ENCODE results near the gene CNTN3. TPM values are rescaled to one million over a fixed set of nuclear protein-coding genes. Genes with fewer than 3 reads are reported as not detected.

CNTN3 gene
- total RNA-seq, 1 experiment from 2014 or later = 2.6 TPM

DNA sequence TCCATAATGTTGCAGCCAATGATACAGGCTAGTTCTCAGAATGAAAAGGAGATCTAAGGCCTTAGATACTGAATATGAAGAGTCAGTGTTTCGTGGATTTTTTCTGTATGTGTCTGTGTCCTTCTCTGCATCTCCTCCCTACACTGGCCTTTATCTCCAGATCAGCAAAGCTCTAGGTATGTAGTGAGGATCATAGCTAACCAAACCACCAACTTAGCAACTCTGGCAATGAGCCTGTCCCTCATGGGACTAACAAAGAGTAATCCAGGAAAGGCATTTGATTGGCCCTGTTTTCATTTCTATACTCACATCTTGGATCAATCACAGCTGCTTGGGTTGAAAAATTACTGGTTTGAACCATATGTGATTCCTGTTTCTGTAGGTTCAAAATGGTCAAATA lies 18.6 kb upstream of the CNTN3 start:
- no TSS peak for BruUV-seq (replicated peaks)
- H3K4me3 Mint-ChIP-seq (ENCODE audit: unreplicated experiment) = no peak overlapping the region

DNA sequence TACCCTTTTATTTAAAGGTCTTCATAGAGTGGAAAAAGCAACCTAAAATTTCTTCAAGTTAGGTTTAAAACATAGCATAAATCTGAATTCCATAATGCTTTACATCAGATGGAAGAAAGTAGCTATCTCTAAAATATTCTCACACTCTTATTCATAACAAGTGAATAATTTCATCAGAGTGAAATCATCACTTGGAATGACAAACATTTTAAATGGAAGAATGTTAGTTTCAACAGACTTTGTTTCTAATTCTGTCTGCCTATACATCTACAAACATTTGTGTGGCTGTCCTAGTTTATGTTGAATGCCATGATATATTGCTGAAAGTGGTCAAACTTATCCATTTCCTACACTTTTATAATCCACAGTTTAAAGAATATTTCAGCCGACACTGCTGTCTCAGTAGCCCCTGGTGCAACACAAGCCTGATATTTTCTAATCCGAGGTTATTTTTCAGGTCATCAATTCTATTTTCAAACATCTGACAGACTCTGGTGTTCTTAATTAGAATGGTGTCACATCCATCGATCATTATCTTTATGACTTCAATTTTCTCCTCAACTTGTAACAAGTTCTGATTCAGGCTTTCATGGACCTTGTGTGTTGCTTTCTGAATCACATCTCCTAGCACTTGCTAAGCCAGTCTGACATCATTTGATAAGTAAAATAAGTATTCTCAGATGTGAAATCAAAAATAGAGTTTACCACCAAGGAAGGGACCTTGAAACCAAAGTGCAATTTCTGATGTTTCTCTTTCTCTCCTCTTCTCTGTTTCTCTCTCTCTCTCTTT lies 17.1 kb upstream of the CNTN3 start:
- no peak overlapping the region for H3K4me3 Mint-ChIP-seq (ENCODE audit: unreplicated experiment)
- POLR2A ChIA-PET = no interaction called here
- intact Hi-C loops (cut with micrococcal nuclease) = loop anchor here (2.0 to 10.0 kb wide), 4 partner anchors 253 to 763 kb away; no protein-coding TSS in a partner anchor
- CTCF ChIA-PET = no interaction called here
- H3K27ac Mint-ChIP-seq (ENCODE audit: low read depth, unreplicated experiment) = no peak overlapping the region
- peaks cover 8% of the 10 kb centered on the region for H3K9me3 Mint-ChIP-seq (ENCODE audit: unreplicated experiment)
- TF ChIP-seq, protein P1, sequence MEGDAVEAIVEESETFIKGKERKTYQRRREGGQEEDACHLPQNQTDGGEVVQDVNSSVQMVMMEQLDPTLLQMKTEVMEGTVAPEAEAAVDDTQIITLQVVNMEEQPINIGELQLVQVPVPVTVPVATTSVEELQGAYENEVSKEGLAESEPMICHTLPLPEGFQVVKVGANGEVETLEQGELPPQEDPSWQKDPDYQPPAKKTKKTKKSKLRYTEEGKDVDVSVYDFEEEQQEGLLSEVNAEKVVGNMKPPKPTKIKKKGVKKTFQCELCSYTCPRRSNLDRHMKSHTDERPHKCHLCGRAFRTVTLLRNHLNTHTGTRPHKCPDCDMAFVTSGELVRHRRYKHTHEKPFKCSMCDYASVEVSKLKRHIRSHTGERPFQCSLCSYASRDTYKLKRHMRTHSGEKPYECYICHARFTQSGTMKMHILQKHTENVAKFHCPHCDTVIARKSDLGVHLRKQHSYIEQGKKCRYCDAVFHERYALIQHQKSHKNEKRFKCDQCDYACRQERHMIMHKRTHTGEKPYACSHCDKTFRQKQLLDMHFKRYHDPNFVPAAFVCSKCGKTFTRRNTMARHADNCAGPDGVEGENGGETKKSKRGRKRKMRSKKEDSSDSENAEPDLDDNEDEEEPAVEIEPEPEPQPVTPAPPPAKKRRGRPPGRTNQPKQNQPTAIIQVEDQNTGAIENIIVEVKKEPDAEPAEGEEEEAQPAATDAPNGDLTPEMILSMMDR (IDR thresholded peaks at IDR 0.05; ENCODE audit: unreplicated experiment) = no peak
- no TSS peak for BruUV-seq (replicated peaks)
- no peaks in the 10 kb centered on the region for H3K27me3 Mint-ChIP-seq (ENCODE audit: insufficient read depth, unreplicated experiment)
- no peak for DNase-seq (ENCODE audit: unreplicated experiment)
- no peaks in the 10 kb centered on the region for H3K36me3 Mint-ChIP-seq (ENCODE audit: insufficient read depth, unreplicated experiment)
- no peaks in the 10 kb centered on the region for H3K4me1 Mint-ChIP-seq (ENCODE audit: insufficient read depth, unreplicated experiment)

More for the DNA sequence above, 18.6 kb upstream of the CNTN3 start:
- no peaks in the 10 kb centered on the region for H3K9me3 Mint-ChIP-seq (ENCODE audit: unreplicated experiment)
- no peak for DNase-seq (ENCODE audit: unreplicated experiment)
- no peaks in the 10 kb centered on the region for H3K36me3 Mint-ChIP-seq (ENCODE audit: insufficient read depth, unreplicated experiment)
- POLR2A ChIA-PET = no interaction called here
- TF ChIP-seq, protein P1 (IDR thresholded peaks at IDR 0.05; ENCODE audit: unreplicated experiment) = no peak
- intact Hi-C loops (cut with micrococcal nuclease) = loop anchor here (5.0 to 10.0 kb wide), 2 partner anchors 252 to 256 kb away; no protein-coding TSS in a partner anchor
- no peaks in the 10 kb centered on the region for H3K27me3 Mint-ChIP-seq (ENCODE audit: insufficient read depth, unreplicated experiment)
- no peak overlapping the region for H3K27ac Mint-ChIP-seq (ENCODE audit: low read depth, unreplicated experiment)
- H3K4me1 Mint-ChIP-seq (ENCODE audit: insufficient read depth, unreplicated experiment) = no peaks in the 10 kb centered on the region
- CTCF ChIA-PET = interaction anchor here (0.7 kb wide), 1 partner anchor 29 kb away, joined by 3 read pairs; no protein-coding TSS in a partner anchor

DNA sequence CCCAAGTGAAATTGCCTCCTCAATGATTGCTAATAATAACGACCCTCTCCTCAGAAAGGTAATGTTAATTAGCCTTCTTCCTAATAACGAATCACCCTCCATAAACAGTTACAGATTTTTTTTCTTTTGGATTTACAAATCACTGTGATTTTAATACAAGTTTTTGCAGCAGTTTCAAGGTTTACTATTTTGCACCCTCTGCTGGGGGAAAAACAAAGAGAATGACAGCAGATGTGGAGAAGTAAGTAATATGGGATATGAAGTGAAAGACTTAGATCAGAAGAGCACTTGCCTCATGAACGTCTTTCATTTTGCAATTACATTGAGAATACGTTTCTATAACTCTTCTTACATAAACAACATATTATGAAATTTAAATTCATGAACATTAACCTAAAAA lies 16.1 kb upstream of the CNTN3 start:
- DNase-seq (ENCODE audit: unreplicated experiment) = peak; percentile 42
- peaks cover 8% of the 10 kb centered on the region for H3K9me3 Mint-ChIP-seq (ENCODE audit: unreplicated experiment)
- no TSS peak for BruUV-seq (replicated peaks)

DNA sequence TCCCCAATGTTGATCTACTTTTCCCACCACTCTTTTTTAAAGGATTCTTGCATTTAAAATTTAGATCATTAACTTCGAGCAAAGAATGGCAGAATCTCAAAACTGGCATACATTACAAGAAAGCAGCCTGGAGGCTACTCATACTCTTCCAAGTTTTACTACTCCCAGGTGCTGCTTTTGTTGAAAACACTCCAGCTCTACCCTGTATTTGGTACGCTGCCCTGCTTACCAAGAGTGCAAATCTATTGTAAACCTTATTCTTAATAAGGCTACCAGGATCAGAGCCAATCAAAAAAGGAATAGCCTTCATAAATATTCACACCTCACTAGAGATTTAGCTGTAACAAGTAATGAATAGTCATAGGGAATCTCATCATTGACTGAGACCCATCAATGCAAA lies 11.6 kb upstream of the CNTN3 start:
- H3K27me3 Mint-ChIP-seq (ENCODE audit: insufficient read depth, unreplicated experiment) = no peaks in the 10 kb centered on the region
- BruUV-seq (replicated peaks) = no TSS peak
- H3K4me3 Mint-ChIP-seq (ENCODE audit: unreplicated experiment) = no peak overlapping the region
- ChIA-PET CTCF (interaction anchor here (0.6 kb wide), 1 partner anchor 79 kb away, joined by 3 read pairs; no protein-coding TSS in a partner anchor), POLR2A (no interaction called here)
- H3K9me3 Mint-ChIP-seq (ENCODE audit: unreplicated experiment) = peaks cover 8% of the 10 kb centered on the region
- no peaks in the 10 kb centered on the region for H3K36me3 Mint-ChIP-seq (ENCODE audit: insufficient read depth, unreplicated experiment)
- no peaks in the 10 kb centered on the region for H3K4me1 Mint-ChIP-seq (ENCODE audit: insufficient read depth, unreplicated experiment)
- H3K27ac Mint-ChIP-seq (ENCODE audit: low read depth, unreplicated experiment) = no peak overlapping the region
- no peak for DNase-seq (ENCODE audit: unreplicated experiment)
- intact Hi-C loops (cut with micrococcal nuclease) = no loop called here
- TF ChIP-seq, protein P1 (IDR thresholded peaks at IDR 0.05; ENCODE audit: unreplicated experiment) = no peak

More for the DNA sequence above, 16.1 kb upstream of the CNTN3 start:
- ChIA-PET POLR2A (no interaction called here), CTCF (no interaction called here)
- Mint-ChIP-seq H3K36me3 (ENCODE audit: insufficient read depth, unreplicated experiment) (no peaks in the 10 kb centered on the region), H3K27me3 (ENCODE audit: insufficient read depth, unreplicated experiment) (no peaks in the 10 kb centered on the region), H3K4me3 (ENCODE audit: unreplicated experiment) (no peak overlapping the region), H3K4me1 (ENCODE audit: insufficient read depth, unreplicated experiment) (no peaks in the 10 kb centered on the region), H3K27ac (ENCODE audit: low read depth, unreplicated experiment) (no peak overlapping the region)
- TF ChIP-seq, protein P1 (IDR thresholded peaks at IDR 0.05; ENCODE audit: unreplicated experiment) = no peak
- intact Hi-C loops (cut with micrococcal nuclease) = loop anchor here (1.0 to 10.0 kb wide), 5 partner anchors 253 to 762 kb away; no protein-coding TSS in a partner anchor

All from MCF 10A (cell line).